Forelimb muscle (tissue), 1 donor: ENCODE data around the gene APBB2. TPM values are rescaled to one million over a fixed set of nuclear protein-coding genes. Genes with fewer than 3 reads are reported as not detected.
A peak's percentile ranks its signal among the peaks of the same experiment; 100 is the strongest.
"Not testable (repeated sequence)": the region's sequence is repeated elsewhere in the genome, so short reads cannot be mapped to it uniquely, and the experiment has no call there.

Source experiments
- DNase-seq: peaks from one replicate; pipeline ENCODE4 v3.0.0-alpha.2; 2013; ENCODE audit warnings: low read depth
- polyA plus RNA-seq: library from polyadenylated mRNA; unstranded; fragments of 120-200 nt; gene quantifications from one replicate; pipeline ENCODE4 v1.2.1, GENCODE V29; 2013; ENCODE audit not compliant: insufficient read length

Gene APBB2
- polyA plus RNA-seq, 1 donor = 33.9 TPM

DNA sequence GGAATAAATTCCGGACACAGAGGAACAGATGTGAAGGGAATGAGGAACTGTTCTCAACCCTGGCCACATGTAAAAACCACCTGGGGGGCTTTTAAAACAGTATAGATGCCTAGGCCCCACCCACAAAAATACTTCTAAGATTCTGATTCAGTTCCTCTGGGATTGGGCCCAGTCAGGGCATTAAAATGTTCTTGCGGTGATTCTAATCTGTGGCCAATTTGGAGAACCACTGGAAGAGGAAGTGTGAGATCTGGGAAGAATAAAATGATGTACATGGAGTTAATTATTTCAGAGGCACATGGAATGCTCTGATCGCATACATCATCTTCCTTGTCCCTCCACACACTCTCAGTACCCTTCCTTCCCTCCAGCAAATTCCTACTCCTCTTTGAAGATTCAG is 192.2 kb downstream of the APBB2 start:
- no peak for DNase-seq

DNA sequence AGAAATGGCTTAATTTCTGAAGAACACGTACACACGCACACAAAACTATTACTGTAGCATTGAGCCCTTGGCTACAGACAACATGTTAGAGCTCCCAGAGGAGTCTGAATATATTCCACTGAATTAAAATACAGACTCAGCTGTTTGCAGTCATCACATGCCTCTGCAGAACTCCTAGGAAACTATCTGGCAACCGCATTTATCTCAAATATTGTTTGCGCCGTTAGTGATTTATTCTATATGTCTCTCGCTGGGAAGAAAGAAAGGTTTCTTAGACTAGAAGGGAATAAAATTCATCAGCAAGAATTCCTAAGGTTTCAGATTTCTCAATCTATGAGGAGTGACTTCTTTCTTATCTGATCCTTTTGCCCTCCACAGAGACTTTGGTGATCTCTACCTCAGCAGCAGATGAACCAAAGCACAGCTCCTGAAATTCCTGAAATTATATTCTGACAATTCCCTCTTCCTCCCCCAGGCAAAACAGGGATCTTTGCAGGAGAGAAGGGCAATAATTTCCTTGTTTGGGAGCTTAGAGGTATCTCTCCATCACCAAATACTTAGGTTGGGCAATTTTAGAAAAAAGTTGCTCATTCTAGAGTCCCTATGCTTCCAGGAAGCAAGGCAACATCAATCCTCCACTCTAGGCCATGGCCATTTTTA is 199.2 kb downstream of the APBB2 start:
- peak; percentile 73 for DNase-seq

DNA sequence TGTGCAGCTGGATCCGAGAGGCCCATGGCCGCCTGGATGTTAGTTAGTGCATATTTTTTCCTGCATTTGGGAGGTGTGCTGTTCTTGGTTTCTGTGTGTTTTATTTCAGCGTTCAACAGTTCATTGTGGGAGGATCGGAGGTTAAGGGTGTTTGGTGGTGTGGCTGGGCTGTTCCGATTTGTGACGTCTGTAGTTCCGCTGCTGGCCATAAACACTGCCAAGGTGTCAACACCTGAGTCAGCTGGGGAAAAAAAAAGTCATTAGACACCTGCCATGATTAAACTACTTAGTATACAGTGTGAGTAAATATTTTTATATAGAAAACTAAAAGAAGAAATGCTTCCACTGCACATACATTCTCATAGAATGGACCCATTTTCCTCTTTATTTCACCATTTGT is 200.2 kb downstream of the APBB2 start:
- no peak for DNase-seq

DNA sequence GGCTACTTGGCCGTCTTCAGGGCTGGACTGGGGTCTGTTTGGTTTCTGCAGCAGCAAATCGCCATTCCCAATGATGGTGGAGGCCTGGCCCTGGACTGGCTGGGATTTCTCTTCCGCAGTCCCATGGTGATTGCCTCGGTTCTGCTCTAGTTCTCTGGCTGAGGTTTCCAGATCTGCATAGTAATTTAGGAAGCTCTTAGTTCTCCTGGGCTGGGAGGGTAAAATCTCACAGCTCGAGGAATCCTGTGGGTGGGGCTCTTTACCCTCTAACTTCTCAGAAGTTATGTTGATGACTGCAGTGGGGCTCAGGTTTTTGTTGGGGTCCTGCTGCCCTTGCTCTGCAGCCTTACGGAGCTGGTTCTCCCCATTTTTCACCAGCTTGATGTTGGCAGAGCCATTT is 200.6 kb downstream of the APBB2 start:
- DNase-seq = no peak

DNA sequence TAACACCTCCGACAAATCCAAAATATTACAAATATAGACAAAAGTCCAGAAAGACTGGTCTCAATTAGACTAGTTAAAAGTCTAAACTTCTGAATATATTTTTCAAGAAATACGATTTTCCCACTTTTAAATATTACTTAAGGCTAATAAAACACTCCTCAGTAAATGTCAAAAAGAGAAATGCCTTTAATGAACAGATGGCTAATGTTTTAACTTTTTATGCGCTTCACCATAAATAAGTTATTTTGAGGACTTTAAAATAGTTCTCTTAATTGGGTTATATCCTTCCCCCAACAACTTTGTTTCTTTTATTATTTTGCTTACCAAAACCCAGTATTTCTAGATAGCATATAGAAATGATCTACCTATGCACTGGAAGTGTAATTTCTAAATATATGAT is 201.4 kb downstream of the APBB2 start:
- DNase-seq = no peak

DNA sequence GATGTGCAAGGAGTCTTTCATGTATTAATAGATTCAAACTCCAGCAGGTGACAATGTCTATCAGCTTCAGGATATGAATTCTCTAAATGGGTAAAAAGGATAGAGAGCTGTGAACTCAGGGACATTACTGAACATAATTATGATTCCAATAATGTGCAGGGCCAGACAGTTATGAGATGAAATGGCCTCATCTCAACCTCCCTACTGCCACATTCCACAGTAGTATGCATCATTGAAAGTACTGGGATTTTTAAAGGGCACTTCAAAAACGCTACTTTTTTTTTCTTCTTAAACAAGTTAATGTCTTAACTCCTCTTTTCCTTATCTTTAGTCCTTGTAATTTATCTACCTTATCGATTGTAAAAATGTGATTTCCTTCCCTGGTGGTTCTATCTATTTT is 202.0 kb downstream of the APBB2 start:
- DNase-seq = no peak

DNA sequence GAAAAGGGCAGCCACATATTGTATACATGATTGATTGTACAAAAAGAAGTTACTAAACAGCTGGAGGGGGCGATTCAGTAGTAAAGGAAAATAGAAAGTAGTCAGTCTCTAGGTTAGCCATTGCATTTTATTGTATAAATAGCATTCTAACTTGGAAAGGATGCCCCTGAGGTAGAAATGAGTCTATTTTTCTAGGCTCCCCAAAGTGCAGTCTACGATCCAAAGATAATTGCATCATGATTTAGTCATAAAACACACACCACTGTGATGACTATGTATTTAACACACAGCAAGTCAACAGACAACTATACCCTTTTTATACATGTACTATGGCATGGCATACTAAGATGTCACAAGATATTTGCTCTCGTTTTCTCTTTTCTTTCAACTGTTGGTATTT is 204.9 kb downstream of the APBB2 start:
- DNase-seq = no peak

DNA sequence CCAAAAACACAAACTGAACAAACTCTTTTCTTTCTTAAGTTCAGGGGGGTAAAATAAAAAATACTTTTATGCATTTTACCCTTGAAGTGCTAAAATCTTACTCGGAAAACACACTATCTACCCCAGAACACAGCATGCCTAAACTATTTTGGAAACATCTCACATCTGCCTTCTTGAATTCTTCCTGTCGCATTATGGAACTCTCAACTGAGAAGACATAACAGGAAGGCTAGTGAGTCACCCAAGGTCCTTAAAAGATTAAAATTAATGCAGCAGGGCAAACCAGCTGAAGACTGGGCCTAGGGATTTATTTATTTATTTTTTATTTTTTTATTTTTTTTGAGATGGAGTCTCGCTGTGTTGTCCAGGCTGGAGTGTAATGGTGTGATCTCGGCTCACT is 208.2 kb downstream of the APBB2 start:
- DNase-seq = no peak

DNA sequence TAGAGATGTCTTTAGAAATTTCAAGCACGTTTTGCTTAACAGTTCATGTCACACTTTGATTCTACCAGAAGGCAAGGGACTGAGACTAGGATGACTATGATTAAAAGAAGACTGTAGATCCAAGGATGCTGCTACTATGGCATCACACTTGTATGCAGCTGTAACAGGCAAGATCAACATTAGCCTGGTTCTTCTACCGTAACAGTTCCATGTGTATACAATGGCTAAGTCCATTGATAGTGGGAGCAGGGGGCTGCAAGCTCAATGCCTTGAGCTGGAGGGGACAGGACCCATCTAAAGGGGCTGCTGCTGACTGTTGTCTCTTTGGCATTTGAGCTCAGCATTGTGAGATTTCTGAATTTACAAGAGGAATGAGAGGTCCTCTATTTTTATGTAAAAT is 212.0 kb downstream of the APBB2 start:
- DNase-seq = no peak

DNA sequence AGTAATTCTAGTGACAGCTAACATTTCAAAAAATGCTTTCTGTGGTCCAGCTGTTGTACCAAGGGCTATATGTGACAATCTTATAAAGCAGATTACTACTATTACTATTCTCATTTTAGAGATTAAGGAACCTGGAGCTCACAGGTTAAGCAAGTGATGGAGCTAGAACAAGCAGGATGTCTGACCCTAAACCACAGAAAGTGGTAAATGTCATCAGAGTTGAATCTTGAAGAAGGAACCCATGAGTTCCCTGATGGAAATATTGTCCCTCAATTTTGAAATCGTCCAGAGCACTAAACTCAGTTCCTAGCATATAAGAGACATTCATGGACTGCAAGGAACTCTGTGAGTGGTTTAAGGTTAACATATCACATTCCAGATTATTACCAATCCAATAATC is 214.0 kb downstream of the APBB2 start:
- DNase-seq = no peak

DNA sequence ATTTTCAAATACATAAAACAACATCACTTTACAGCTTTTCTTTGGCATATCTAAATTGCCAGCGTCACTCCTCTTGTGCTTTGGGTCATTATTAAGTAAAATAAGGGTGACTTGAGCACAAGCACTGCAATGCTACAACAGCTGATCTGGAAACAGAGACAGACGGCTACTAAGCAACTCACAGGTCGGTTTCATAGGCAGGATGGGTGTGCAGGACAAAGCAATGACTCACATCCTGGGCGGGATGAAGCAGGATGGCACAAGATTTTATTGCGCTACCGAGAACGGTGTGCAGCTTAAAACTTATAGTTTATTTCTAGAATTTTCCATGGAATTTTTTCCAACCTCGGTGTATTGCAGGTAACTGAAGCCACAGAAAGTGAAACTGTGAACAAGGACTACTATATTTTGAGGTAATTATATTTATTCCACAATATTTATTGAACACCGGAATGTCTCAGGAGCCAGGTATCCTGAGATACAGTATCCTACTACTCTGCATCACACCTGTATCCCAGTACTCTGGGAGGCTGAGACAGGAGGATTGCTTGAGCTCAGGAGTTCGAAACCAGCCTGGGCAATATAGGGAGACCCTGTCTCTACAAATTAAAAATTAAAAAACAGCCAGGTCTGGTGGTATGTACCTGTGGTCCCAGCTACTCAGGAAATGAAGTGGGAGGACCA is 215.5 kb downstream of the APBB2 start:
- no peak for DNase-seq

DNA sequence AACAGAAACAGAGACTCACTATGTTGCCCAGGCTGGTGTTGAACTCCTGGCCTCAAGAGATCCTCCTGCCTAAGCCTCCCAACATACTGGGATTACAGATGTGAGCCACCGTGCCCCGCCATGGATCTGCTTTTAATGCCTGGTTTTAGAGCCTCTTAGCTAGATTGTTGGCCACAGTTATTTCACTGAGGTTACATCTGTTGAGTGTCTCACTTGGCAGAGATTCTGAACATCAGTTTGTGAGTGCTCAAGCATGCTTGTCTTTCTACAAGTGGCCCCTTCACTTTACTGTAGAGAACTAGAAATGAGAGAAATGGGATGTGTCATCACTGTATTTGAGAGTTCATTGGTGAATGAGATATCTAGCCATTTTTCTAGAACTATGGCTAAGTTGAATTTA is 218.5 kb downstream of the APBB2 start:
- DNase-seq = no peak

DNA sequence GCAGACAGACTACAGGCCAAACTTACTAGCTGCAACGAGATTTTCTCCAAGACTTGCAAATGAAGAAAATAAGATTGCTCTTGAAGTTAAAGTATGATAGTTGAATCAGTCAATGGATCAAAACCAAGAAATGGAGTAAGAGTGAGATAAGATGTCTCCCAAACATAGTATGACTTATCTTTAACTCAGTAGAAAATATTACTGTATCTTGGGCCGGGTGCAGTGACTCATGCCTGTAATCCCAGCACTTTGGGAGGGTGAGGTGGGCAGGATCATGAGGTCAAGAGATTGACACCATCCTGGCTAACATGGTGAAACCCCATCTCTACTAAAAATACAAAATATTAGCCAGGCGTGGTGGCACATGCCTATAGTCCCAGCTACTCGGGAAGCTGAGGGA is 220.0 kb downstream of the APBB2 start:
- DNase-seq = not testable (repeated sequence)

DNA sequence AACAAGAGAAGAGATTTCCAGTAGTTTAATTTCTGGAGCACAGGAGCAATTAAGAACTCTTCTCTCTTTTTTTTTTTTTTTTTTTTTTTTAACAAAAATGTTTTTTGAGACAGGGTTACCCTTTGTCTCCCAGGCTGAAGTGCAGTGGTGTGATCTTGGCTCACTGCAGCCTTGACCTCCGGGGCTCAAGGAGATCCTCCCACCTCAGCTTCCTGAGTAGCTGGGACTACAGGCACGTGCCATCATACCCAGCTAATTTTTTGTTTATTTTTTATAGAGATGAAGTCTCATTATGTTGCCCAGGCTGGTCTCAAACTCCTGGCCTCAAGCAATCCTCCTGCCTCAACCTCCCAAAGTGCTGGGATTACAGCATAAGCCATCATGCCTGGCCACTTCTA is 221.0 kb downstream of the APBB2 start:
- DNase-seq = not testable (repeated sequence)

DNA sequence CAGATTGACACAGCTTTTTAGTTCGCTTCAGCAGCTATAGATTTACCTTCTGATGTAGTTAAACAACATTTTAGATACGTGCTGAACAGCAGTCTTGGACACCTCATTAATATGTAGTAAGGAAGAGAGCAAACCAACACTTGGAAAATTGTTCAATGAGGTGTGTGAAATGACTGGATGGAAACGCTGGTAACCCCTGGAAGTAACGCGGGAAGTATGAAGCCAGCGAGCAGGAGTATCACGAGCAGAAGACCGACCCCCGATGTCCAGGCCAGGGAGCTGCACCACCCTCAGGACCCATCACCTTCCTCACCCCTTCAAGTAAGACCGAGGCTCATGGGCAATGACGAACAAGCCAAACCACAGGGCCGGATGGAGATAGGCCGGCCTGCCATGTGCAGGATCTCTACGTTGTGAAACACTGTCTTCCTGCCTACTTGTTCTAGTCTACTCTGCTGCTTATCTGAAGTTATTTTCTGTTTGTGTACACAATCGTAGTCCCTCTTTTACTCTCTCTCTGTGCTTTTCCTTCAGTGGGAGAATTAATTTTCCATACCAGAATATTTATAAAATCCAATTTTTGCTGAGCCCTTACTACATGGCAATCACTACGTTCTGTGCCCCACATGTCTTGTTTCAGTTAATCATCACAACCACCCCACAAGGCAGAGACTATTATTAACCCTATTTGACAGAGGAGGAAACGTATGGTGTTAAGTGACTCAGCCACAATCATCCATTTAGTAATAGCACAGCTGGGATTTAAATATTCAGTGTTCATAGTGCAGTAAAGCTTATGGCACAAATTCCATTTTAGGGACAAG is 221.7 kb downstream of the APBB2 start:
- DNase-seq = no peak

DNA sequence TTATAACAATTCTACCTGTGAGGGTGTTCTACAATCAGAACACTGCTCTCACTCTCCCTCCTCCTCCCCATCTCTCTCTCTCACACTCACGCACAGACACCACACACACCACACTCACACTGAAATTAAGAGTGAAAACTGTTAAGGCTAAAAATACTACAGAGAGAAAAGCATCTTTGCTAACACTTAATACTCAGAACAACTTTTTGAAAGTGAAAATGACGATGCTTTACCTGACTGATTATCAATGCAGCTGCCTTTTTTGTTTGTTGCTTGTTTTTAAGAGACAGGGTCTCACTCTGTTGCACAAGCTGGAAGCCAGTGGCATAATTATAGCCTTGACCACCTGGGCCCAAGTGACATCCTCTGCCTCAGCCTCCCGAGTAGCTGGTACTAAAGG is 222.4 kb downstream of the APBB2 start:
- DNase-seq = no peak

DNA sequence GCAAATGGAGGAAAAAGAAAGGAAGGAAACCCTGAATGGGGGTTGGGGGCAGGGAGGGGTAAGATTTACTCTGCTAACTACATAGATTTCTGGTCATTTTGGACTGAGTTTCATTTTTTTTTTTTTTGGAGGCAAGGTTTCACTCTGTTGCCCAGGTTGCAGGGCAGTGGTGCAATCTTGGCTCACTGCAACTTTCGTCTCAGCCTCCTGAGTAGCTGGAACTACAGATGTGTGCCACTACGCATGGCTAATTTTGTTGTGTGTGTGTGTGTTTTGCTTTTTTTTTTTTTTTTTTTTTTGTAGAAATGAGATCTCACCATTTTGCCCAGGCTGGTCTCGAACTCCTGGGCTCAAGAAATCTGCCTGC is 223.5 kb downstream of the APBB2 start:
- no peak for DNase-seq

DNA sequence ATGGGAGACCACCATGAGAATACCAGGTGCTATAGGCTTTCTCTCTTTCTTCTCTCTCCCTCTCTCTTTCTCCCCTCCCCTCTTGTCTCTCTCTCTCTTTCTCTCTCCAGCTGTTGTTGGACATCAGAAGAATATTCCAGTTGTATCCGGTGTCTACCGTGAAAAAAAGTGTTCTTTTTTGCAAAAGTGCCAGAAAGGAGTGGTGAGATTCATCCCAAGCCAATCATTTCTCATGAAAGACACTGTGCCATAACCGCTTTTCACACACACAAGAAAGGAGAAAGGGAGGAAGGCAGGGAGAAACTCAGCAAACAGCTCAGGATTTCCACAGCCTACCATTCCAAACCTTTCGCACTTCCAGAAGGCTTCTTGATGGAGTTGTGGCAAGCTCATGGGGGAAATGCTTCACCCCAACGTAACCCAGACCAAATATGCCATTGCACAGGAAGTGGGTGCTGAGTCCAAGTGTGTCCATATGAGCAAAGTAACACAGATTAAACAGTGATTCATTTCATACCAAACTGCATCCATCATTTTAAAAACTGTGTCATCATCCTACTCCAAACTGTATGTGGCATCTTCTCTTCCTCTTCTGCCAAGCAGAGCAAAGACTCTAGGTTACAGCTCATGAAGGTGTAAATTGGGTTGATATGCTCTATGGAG is 224.0 kb downstream of the APBB2 start:
- DNase-seq = no peak

DNA sequence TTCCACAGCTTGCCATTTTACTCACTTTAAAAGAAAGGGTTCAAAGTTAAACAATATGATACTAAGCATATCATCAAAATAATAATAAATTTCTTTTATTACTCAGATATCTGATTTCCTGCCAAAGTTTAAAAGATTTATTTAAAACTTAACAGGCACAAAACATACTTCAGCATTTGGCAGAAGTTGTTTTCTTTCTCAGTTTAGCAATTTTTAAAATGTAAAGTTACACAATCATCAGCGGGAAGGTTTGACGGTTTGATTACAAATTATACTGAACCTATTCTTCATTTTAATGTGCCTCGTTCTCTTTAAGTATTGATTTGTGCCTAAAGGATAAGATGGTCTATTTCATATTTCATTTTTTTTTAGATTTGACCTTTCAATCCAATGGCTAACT is 227.2 kb downstream of the APBB2 start:
- DNase-seq = no peak

DNA sequence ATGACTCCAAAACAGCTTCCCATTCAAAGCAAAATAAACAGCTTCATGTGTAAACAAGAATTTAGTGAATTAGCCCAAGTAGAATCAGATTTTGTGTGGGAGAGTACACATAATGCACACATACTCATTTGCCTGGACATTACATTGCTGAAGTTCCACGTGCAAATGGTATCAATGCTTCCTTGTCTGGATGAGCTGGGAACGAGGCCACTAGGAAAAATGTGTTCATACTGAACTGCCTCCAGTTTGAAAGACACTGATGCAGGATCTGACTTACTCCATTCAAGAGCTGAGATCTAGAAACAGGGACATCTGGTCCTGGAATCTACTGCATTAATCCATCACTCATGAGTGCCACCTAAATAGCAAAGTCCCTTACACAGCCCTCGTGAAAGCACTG is 228.0 kb downstream of the APBB2 start:
- peak; percentile 40 for DNase-seq

DNA sequence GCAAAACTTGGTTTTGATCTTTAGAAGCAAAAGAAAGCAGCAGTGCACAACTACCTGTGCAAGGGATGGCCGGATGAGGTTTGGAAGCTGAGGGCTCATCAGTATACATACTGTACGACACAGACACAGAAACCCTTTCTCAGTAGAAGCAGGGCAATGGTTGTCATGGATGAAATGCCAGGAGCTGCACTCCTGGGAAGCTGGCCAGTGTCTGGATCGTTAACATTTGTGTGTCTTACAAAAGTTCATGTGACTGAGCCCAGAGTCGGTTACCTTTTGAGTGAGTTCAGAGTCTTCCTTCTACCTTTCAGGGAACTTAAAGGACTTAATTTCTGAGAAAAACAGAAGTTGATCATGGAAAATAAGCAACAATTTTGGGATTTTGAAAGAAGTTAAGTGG is 230.3 kb downstream of the APBB2 start:
- no peak for DNase-seq

DNA sequence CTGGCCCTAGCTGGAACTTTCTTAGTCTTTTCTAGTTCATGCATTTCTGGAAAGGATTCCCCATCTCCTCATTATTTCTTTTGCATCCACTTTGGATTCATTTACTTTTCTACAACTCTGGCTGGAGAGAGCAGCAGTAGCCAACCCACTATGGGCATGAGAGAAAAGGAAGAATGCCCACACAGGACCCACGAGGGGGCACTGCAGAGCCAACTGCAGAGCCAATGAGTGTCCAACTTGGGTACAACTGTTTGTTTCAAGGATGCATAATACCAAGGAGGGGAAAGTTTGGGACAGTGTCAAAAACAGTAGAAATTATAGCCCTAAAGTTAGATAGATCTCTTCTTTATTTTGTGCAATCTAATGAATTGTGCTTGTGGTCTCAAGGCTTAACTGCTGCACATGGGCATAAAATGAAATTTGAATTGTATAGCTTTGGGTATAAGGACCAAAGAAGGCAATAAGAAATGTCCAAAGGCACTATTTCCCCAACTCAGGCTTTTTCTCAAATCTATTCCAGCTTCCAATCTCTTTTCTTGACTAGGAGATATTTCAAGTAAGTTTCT is 233.9 kb downstream of the APBB2 start:
- DNase-seq = no peak
